Esophagus squamous epithelium (tissue), 4 donors: Measurements from ENCODE around the gene GRIN2C.

Experiments
- CTCF ChIP-seq, 6 experiments: fragments of 450-650 bp in 4 of 6; fragments of 200-600 bp in 2 of 6; sonication (generic) in 2 of 6; IDR thresholded peaks; one replicate each; pipeline ENCODE4 v1.5.1; 2016 to 2019; ENCODE audit warnings: antibody characterized with exemption in 6 of 6, mild to moderate bottlenecking in 4 of 6, moderate library complexity in 4 of 6
- POLR2A ChIP-seq, 4 donors: fragments of 450-650 bp; IDR thresholded peaks; one replicate each; pipeline ENCODE4 v1.6.1; 2017; ENCODE audit warnings: antibody characterized with exemption in 4 of 4, mild to moderate bottlenecking in 4 of 4, moderate library complexity in 3 of 4

GRCh38 chr17:74804683-74805082 lies 55.0 kb downstream of the GRIN2C start:
- no peak for TF ChIP-seq CTCF (IDR thresholded peaks at IDR 0.05)
- no peak for TF ChIP-seq POLR2A (IDR thresholded peaks at IDR 0.05)
